LNCAP (cell line): ENCODE measurements around the gene PIGL.

Experiments
- CTCF ChIP-seq: fragments of 450-650 bp; IDR thresholded peaks from 2 replicates; pipeline ENCODE4 v1.5.1; 2017; ENCODE audit warnings: mild to moderate bottlenecking

The PIGL gene

GRCh38 chr17:16258901-16259300 is 41.9 kb downstream of the PIGL start:
- no peak for TF ChIP-seq CTCF

DNA sequence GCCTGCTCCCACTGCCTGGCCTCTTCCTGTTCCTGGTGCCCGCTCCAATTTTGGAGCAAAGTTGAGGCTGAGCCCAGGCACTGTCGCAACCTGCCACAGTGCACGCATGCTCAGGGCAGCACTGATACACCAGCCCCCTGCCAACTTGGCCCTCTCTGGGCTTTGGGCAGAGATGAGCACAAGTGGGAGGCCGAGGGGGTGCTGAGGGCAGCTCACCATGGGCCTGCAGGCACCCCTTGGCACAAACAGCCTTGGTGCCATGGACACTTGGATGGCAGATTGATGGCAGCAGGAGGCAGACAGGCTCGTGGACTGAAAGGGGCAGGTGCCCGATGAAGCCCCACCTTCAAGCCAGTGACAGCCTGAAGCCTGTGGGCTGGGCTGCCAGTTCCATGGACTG is 42.9 kb downstream of the PIGL start:
- TF ChIP-seq CTCF = no peak

- TF ChIP-seq CTCF = no peak
These were observed 44.0 kb downstream of the PIGL start for GRCh38 chr17:16261049-16261448.

GRCh38 chr17:16262201-16262600 is 45.2 kb downstream of the PIGL start:
- TF ChIP-seq CTCF = no peak

- no peak for TF ChIP-seq CTCF
These were observed 50.2 kb downstream of the PIGL start for GRCh38 chr17:16267174-16267573.

GRCh38 chr17:16269658-16270057 is 52.6 kb downstream of the PIGL start:
- no peak for TF ChIP-seq CTCF

DNA sequence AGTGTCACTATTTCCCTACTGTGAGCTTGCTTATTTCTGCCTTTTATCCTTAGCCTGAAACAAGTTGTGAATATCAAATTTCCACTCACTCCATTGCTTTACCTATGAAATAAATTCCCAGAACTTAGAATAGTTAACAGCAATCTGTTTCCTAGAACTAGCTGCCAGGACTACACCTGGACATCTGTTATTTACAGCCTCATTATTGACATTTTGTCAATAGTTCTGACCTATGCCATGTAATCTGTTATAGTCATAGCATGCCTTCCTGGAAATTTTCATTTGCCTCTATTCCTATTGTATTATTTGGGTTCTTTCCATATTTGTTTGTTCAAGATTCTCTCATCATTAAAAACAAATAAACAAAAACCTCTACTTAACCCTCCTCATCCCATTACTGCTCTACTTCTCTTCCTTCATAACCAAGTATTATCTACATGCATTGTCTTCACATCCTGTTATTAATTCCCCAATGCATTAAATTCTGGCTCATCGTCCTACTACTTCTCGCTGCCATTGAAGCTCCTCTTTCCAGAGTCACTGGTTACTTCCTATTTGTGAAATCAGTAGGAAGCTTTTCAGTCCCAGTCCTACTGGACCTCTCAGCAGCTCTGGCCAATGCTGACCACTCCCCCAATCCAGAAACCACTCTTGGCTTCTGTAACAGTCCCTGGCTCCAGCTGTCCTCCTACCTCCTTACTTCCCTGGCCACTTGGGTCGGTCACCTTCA is 55.3 kb downstream of the PIGL start:
- no peak for TF ChIP-seq CTCF

DNA sequence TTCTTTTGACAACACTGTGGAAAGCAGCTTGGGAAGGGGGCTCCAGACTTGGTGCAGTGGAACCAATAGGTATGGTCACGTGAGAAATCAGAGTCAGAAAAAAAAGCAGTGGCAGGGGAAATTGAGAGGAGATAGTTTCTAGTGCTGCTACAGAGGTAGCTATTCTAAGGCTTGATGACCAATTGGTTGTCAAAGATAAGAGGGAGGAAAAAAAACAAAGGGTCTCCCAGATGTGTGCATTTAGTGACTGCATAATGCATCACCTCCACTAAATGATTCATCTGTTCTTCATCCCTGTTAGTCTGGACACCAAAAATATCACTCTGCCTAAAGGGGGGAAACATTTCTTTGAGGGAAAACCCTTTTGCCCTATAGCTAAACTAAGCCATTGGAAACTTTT is 56.5 kb downstream of the PIGL start:
- TF ChIP-seq CTCF = no peak
